CD4-positive, alpha-beta T cell treated with Interleukin-12 subunit alpha and Interleukin-12 subunit beta, for 1 hour (primary cell): Measurements from ENCODE around the gene CASS4.

Source experiments
- DNase-seq: peaks from one replicate; pipeline ENCODE4 v3.0.0-alpha.2; 2020

Gene CASS4

DNA sequence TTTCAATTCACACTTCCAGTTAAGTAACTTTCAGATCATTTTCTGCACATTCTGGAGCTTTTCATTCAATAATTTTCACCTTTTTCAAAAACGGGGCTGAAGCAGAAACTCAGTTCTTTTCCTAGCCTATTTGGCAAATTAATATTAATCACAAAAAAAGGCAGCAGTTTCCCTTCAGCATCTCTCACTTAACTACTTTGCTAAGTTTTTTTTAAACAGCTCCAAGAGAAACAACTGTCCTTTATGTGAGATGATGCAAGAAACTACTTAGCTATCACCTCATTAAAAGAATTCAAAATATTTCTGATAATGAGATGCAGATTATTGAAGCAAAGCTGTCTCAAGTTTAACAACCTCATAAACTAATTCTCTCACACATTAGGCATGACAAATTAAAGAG is 11.8 kb downstream of the CASS4 start:
- DNase-seq: no peak

DNA sequence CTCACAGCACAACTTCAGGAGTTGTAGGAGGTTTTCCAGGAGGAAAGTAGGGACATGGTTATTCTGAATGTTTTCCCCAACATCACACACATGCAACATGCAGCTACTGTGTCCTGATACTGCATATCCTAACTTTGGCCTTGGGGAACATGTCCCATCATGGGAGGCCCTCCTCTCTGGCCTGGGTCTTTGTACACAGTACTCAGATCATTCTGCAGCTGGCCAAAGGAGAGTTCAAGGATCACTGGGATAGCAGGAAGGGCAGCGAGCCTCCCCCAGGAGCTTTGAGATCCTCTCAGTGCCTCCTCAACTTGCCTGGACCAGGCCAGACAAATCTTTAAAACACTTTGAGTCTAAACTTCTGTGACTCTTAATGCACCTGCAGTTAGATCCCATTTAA is 12.9 kb downstream of the CASS4 start:
- DNase-seq: no peak

DNA sequence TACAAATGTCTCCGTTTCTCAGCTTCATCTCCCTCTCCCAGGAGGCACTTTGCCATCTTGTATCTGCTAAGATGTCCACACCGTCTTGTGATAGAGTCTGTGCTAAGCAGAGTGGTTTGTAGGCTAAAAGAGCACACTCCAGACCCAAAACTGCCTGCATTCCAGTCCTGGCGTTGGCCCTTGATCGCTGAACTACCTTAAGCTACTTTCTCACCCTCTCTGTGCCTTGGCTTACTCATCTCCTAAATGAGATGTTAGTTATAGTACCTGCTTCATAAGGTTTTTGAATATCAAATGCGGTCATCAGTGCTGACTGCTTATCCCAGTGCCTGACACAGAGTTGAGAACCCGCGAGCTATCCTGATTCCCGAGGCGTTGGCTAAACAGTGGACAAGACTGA is 14.0 kb downstream of the CASS4 start:
- DNase-seq: no peak

DNA sequence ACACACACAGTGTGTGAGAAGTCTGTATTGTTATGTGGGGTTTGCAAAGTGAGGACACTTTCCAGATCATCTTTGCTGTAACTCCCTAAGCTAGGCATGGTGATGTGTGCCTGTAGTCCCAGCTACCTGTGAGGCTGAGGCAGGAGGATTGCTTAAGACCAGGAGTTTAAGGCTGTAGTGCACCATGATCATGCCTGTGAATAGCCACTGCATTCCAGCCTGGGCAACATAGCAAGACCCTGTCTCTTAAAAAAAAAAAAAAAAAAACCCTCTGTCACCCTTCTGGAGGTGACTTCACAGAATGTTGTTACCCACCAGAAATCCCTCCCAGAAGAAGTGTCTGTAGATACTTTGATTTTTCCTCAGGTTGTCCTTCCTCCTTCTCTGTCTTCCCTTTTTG is 14.9 kb downstream of the CASS4 start:
- DNase-seq: no peak

DNA sequence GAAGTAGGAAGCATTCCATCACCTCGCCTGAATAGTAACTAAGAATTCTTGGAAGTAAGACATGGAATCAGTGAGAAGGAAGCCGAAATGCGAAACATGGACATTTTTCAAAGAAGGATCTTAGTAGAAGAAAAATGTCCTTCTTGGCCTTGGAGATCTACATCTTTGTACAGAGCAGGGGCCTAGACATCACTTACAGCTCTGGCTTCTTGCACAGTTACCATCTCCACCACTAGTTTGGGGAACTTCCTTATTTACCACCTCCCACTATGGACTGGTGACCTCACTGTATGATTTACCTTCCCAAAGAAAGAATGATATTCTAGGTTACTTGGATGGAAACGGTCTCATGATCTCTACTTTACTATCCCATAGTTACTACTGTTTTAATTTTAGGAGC is 15.7 kb downstream of the CASS4 start:
- no peak for DNase-seq

DNA sequence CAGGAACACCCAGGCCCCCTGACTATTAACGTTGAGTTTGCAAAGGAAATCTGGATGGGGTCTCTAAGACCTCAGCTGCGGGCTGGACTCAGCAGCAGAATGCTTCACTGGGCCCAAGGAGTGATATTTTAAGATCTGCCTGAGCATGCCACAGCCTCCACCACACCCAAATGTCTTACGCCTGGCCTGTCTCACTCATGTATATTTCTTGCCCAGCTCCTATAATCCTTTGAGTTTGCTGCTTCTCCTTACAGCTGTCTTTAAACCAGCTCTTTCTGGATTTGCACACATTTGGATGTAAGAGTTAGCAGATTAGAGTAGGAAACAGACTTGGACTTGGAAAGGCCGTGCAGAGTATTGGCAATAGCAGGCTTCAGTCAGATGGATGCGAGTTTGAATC is 16.4 kb downstream of the CASS4 start:
- no peak for DNase-seq

DNA sequence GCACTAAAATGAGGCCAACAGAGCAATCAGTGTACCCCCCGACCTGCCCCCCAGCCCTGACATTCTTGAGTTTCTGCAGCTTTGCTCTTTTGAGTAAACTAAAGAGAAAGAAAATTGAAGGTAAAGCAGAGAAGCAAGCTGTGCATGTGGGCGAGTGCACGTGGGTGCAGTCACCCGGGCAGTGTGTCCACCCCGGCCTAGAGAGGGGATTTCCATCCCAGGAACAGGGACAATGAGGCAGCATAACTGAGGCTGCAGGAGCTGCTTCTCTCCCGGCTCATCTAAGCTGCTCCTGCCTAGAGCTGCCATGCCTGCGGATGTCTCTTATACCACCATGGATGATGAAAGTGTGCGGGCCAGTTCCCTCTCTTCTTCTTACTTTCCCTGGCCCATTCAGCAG is 16.8 kb downstream of the CASS4 start:
- DNase-seq: no peak

DNA sequence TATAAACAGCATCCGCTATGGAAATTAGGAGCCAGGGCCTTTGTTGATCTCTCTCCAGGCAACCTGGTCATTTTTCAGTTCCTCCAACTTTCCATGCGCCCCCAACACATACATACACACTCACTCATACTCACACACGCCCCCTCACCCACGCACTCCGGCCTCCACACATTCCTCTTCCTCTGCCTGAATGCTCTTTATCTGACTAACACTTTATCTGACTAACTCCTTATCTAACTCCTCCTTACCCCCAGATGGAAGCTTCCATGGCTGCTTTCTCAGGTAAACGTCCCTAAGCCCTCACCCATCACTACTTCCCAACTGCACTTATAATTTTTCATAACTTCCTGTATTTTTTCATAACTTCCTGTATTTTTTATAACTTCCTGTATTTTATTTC is 17.4 kb downstream of the CASS4 start:
- DNase-seq: no peak

DNA sequence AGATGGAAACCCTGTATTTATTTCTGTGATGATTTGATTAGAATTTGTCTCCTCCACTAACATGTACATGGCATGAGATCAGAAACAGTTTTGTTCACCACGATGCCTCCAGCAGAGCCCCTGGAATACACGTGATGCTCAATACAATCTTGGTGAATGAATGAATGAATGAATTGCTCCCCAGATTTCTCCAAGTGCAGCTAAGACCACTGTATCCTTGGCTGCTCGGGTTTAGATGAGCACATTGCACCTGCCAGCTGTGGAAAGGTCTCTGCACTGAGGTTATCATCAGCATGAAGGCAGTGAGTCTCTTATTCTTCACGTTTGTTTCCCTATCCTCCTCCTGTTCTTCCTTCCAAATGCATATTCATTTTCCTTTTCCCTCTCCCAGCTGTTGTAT is 17.9 kb downstream of the CASS4 start:
- DNase-seq: no peak

DNA sequence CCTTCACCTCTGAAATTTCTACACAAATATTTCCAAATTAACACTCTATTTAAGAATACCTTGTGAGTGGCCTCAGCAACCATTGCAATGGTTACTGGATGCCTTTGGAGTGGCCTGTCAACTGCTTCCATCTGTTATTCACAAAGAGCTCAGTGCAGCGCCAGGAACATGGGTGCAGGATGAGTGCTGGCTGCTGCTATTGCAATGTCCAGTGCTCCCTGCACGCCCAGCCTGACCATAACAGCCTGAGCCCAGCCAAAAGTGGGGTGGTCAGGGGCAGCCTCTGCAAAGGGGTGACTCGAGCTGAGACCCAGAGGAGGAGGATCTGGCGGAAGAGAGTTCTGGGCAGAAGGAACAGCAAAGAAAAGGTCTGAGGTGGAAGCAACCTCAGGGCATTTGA is 18.4 kb downstream of the CASS4 start:
- DNase-seq: no peak

DNA sequence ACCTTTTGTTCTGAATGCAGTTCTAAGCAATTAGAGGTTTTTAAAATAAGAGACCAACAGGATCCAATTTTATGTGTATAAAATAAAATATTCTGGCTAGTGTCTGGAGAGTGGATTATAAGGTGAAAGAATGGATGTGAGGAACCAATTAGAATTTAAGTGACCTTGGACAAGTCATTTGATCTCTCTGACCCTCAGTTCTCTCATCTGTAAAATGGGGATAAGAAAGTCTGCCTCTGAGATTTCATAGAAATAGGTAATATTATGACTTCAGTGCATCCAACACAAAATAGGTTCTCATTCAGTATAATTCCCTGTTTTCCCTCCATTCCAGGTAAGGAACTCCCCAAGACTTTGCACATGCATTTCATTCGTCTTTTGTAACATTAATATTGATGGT is 18.9 kb downstream of the CASS4 start:
- DNase-seq: no peak

DNA sequence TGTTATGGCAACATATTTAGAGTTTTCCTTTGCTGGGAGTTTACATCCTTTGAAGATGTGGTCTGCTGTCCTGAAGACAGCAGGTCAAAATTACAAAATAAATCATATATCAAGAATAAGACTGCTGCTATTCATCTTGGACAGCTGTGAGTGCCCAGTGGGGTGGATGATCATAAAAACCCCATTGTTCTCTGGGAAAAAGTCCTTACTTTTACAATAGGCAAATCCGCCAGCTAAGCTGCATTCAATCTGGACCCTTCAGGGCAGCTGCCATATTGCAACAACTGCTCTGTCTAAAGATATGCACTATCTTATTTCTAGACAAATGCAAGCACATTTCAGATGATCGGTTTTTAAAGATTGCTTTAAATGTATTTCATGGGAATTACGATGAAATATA is 19.4 kb downstream of the CASS4 start:
- no peak for DNase-seq

DNA sequence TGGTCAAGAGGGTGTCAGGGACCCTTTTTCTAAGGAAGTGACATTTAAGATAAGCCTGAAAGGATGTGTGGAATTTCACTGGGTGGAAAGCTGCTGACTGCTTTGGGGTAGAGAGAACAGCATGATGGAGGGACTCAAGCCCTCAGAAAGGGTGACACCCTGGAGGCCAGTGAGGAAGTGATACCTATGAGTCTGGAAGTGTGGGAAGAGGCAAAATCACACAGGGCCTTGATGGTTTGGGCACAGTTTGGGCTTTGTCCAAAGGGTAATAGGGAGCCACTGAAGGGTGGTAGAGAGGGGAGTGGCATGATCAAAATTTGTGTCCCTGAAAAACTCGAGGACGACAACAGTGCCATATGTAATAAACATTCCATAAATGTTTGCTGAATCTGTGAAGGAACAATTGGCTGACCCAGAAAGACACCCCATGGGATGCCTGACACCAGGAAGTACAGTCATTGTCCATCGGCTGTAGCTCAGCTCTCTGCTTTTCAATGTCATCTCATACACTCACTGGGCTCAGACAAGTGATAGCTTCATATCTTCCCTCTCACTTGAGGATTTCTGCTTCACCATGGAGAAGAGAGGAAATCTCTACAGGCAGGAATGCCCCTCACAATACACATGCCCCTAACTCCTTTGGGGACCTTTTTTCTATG is 21.3 kb downstream of the CASS4 start:
- DNase-seq: no peak

DNA sequence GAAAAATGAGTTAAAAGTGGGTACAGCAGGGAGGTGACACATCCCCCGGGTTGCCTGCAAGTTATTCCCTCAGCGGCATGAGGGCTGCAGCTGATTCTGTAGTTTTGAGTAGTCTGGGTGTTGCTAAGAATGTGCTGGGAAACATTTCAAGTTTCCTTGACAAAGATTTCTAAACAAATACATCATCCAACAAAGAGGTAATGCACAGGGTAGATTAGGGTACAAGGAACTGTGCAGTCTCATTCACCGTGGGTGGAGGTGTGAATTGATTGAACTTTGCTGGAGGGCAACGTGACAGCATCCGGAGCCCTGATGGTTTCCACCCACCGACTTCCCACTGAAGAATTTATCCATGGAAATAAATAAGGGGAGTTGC is 21.8 kb downstream of the CASS4 start:
- peak; percentile 31 for DNase-seq

DNA sequence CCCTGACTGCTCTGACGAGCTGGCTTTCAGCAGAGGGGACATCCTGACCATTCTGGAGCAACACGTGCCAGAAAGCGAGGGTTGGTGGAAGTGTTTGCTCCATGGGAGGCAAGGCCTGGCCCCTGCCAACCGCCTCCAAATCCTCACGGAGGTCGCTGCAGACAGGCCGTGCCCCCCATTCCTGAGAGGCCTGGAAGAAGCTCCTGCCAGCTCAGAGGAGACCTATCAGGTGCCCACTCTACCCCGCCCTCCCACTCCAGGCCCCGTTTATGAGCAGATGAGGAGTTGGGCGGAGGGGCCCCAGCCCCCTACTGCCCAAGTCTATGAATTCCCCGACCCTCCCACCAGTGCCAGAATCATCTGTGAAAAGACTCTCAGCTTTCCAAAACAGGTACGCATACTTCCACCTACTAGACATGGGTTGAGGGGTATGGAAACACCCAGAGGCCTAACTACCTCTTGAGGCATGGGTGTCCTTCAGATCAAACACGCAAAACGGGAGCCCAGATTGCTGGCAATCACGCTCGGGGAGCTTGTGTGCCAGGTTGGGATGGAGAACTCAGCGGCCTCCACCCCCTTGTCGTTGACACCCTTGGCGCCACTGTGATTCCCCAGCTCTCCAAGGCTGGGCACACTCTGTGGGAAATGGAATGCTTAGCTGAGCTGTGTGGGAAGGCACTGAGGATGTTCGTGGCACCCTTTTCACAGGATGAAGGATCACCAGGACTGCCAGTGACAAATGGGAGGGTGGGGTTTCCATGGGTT is 25.3 kb downstream of the CASS4 start:
- DNase-seq: no peak

DNA sequence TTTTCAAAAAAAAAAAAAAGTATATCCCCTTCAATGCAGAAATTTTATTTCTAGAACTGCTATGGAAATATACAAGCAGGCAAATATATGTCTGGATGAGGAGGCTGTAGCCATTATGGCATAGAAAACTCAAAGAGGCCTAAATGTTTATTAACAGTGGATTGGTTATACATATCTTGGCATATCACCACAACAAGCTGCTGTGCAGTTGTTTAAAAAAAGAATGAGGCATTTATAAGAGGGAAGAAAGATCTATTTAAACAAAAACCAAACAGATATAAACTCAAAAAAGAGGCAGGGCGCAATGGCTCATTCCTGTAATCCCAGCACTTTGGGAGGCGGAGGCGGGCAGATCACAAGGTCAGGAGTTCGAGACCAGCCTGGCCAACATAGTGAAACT is 26.2 kb downstream of the CASS4 start:
- DNase-seq: no peak

DNA sequence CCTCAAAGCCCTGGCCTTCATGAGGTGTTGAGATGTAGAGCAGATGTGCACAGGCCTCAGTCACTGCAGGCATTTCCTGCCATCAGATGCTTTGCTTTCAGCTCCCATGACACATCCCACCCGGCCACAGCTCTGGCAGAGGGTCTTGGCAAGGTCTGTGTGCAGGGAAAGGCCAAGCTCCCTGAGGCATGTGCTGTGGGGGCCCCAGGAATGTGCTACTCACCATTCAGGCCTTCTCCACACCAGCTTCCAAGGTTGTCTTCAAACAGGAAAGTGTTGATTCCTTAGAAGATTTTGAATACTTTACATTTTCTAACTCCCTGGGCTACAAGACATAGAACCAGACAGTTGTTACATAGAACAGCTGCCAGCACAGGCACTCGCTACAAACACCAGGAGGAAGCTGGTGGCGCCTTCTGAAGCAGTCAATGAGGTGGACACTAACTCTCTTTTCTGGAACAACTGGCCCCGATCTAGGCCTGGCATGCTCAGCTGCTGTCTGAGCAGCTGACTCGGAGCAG is 27.8 kb downstream of the CASS4 start:
- no peak for DNase-seq

DNA sequence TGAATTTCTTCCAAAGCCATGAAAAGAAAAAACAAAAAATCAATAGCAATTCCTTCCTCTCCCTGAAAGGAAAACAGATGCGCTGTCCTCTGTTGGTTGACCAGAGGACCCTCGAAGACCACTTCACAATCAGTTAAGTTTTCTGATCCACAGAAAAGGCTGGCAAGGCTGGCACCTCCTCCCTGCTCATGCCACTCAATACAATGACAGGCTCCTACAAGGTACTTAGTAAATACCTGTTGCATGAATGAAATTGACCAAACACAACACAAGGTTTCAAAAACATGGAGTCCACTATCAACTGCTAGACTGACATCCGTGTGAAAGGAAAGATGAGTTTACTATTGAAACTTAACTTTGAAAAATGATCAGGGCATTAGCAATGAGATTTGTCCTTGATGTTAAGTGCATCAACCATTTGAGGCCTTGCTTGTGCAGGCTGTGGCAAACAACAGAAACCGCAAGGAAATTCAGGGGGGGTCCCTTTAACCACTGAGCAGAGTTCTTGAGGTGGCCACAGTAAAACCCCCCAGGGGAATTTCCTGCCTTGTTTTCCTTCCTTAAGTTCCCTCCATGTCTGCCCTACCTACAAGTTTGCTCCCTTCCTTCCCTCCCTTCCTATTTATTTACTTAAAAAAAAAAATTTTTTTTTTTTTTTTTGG is 28.4 kb downstream of the CASS4 start:
- DNase-seq: peak; percentile 75

DNA sequence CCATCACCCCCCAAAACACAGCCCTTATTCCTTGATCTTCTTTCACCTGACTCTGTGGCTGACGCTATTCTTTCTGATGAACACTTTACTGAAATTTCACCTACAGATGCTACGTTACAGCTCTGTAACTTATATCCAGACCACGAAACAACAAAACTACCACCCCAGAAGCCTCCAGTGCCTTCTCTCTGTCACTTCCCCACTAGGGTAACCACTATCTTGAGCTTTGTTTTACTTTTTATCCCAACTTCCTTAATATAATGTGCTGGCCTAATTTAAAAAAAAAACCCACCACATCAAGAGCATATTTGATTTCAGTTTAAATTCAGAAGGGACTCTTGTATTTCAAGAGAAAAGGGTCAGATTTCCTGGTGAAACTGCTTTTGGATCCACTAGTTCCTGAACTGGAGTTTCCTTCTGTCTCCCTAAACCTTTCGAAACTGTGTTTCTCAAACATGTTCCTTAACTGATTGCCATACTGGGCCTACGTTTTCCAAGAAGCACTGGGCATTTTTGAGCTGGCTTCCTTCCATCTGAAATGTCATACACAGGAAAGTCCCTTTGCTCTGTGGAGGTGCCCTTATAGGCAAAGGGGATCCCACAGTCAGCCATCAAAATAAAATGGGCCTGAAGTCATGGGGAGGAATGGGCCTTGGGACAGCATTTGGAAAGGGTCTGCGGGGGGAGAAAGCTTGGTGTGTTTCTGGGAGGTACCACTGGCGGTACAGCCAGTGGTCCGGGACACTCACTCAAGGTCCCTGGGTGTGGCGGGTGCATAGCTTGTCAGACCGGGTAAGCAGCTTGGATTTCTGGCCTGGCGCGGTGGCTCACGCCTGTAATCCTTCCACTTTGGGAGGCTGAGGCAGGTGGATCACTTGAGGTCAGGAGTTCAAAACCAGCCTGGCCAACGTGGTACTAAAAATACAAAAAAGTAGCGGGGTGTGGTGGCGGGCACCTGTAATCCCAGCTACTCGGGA is 30.6 kb downstream of the CASS4 start:
- no peak for DNase-seq

DNA sequence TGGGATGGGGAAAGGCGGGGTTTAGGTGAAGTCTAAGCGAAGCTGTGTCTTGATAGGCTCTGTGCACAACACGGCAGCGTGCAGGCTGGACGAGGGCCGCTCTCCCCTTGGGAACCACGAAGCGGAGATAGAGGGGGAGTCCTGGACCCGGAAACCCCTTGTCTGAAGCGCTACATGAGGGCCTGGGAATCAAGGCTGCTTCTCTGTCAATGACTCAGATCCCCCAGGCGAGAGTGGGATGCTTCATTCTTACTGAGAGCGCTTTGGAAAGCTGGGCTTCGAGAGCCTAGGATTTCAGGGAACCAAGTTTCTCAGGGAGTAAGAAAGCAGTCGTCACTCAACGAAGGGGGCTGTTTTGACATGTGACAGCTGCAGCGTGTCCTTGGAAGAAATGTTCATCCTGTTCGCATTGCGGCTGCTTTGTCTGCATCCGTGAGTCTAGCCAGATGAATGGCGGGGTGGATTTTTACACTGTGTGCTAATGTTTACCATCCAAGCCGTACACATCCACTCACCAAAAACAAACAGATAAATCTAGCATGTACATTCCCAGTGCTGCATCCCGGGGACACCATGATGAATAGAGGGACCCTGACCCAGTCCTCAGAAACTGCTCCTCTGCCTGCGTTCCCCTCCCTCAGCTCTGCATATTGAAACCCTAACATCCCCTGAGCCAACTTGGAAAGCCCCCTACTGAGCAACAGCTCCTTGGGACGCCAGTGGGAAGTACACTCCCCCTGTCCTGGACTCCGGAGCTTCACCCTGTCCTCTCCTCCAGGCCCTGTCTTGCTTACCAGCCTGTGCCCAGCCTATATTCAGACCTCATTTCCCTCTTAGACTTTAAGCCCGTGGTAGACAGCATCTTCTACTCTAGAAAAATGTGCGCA is 31.8 kb downstream of the CASS4 start:
- no peak for DNase-seq

DNA sequence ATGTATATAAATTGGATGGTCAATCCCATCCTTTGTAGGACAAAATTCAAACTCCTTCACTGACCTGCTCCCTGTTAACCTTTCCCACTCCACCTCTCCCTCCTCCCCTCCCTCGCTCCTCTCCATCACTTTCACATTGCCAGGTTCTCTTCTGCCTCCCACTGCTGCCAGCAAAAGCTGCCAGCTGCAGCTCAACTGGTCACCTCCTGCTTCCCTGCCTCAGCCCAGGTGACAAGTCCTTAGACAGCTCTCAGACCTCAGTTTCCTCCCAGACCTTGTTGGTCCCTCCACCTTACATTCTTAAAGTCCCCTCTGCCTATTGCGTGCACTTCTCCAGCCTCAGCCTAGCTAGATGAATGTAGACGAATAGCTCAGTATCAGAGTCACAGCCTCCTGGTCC is 33.1 kb downstream of the CASS4 start:
- DNase-seq: no peak

DNA sequence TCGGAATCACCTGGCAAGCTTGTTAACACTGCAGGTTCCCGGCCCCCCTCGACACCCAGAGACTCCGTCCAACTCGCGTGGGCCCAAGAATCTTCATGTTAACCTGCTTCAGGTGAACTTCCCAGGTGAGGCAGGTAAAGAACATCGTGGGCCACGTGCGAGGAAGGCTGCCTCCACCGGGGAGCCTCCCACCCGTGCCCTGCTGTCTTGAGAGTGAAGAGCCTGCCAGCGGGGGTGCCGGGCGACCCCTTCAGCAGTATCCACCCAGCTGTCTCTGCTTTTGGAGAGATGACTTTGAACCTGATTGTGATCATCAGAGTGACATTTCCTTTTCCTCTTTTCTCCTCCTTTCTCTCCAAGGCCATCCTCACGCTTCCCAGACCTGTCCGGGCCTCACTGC is 33.5 kb downstream of the CASS4 start:
- no peak for DNase-seq
